Measurements from ENCODE around the gene CEP135. TPM values are rescaled to one million over a fixed set of nuclear protein-coding genes. Genes with fewer than 3 reads are reported as not detected.

Gene CEP135
- total and polyA plus RNA-seq, 2 donors (not counting 3 experiments of a cell fraction or from before 2014, with no cell fraction given): 2.8 to 15.3 TPM

DNA sequence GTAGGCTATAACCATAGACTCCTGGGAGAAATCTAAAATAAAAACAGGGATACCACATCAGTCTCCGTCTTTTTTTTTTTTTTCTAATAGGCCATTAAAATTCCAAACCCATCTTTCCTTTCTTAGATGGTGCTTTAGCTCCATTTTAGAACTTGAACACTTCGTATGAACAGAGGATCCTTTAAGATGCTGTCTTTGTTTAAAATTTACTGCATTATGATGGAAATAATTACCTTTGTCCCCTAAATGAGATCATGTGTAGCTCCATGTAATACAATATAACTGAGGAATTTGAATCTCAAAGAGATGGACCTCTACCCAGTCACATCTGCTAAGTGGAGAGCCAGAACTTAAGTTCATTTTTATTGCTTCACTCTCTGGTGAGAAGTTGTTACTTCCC, 47.9 kb downstream of the CEP135 start:
- FAIRE-seq (no peak), DNase-seq (ENCODE audit: low read depth, low spot score) (no peak)
- Histone ChIP-seq H2AFZ (ENCODE audit: low read depth, low read length) (no peak overlapping the region), H3K9ac (replicated peaks; ENCODE audit: extremely low read depth, insufficient read depth, low read length) (no peak overlapping the region), H3K27me3 (ENCODE audit: control insufficient read depth in 2 of 2, insufficient read depth in 2 of 2, low read length in 2 of 2) (no peaks in the 10 kb centered on the region), H3K27ac (ENCODE audit: insufficient read depth, low read depth, low read length) (no peak overlapping the region), H3K4me1 (ENCODE audit: control insufficient read depth, extremely low read depth, insufficient read depth, low read length) (no peaks in the 10 kb centered on the region), H3K9me1 (replicated peaks; ENCODE audit: control insufficient read depth, extremely low read depth, insufficient read depth, low read length) (no peaks in the 10 kb centered on the region), H4K20me1 (replicated peaks; ENCODE audit: control insufficient read depth, extremely low read depth, insufficient read depth, low read length) (no peaks in the 10 kb centered on the region), H3K9me3 (replicated peaks; ENCODE audit: control insufficient read depth, insufficient read depth, low read length) (no peaks in the 10 kb centered on the region), H3K79me2 (ENCODE audit: control insufficient read depth, insufficient read depth, low read length) (no peaks in the 10 kb centered on the region), H3K36me3 (ENCODE audit: control insufficient read depth in 2 of 2, extremely low read depth in 1 of 2, insufficient read depth in 2 of 2, low read length in 2 of 2) (peaks cover 0 to 3% of the 10 kb centered on the region in 2 experiments), H3K4me3 (replicated peaks in 1 of 3; ENCODE audit: insufficient read depth in 1 of 3, low read depth in 1 of 3, low read length in 3 of 3) (no peak overlapping the region), H3K4me2 (ENCODE audit: insufficient read depth, low read length) (no peak overlapping the region)
- BruUV-seq (replicated peaks): no TSS peak
- ChIA-PET CTCF (interaction anchor here (1.1 kb wide), 1 partner anchor 8 kb away, joined by 3 read pairs; no protein-coding TSS in a partner anchor), POLR2A (no interaction called here)
- intact Hi-C loops (cut with micrococcal nuclease): no loop called here
- TF ChIP-seq POLR2AphosphoS5 (IDR thresholded peaks at IDR 0.05; ENCODE audit: insufficient read depth, low read depth, low read length): no peak
- TF ChIP-seq EZH2 (IDR thresholded peaks at IDR 0.05; ENCODE audit: borderline replicate concordance, low read depth, low read length, severe bottlenecking): no peak
- TF ChIP-seq POLR2A (IDR thresholded peaks at IDR 0.05; ENCODE audit: low read depth, low read length): no peak
- TF ChIP-seq, protein P1, sequence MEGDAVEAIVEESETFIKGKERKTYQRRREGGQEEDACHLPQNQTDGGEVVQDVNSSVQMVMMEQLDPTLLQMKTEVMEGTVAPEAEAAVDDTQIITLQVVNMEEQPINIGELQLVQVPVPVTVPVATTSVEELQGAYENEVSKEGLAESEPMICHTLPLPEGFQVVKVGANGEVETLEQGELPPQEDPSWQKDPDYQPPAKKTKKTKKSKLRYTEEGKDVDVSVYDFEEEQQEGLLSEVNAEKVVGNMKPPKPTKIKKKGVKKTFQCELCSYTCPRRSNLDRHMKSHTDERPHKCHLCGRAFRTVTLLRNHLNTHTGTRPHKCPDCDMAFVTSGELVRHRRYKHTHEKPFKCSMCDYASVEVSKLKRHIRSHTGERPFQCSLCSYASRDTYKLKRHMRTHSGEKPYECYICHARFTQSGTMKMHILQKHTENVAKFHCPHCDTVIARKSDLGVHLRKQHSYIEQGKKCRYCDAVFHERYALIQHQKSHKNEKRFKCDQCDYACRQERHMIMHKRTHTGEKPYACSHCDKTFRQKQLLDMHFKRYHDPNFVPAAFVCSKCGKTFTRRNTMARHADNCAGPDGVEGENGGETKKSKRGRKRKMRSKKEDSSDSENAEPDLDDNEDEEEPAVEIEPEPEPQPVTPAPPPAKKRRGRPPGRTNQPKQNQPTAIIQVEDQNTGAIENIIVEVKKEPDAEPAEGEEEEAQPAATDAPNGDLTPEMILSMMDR (IDR thresholded peaks at IDR 0.05; ENCODE audit: extremely low read depth in 1 of 2, insufficient read depth in 1 of 2, low read depth in 1 of 2, low read length in 2 of 2): no peak
- no peak for TF ChIP-seq GATA2 (IDR thresholded peaks at IDR 0.05; ENCODE audit: insufficient read depth, insufficient read length, low read depth, low read length)
- TF ChIP-seq, protein P2, sequence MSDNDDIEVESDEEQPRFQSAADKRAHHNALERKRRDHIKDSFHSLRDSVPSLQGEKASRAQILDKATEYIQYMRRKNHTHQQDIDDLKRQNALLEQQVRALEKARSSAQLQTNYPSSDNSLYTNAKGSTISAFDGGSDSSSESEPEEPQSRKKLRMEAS (IDR thresholded peaks at IDR 0.05; ENCODE audit: insufficient read depth, insufficient read length): no peak
- dilution Hi-C loops (cut with MboI; ENCODE audit: extremely low pct_ligation_motif_present, low sequenced_read_pairs): no loop called here
